Nucleus accumbens (tissue), 56 donors: Measurements from ENCODE around the gene WIPI1.
A peak's percentile ranks its signal among the peaks of the same experiment; 100 is the strongest.
"Not testable (repeated sequence)": the region's sequence is repeated elsewhere in the genome, so short reads cannot be mapped to it uniquely, and the experiment has no call there.

Experiments used
- DNase-seq, 56 donors: peaks; one replicate each; lab custom pipeline; 2025; lab: John Stamatoyannopoulos, UW

The WIPI1 gene

GRCh38 chr17:68457168-68457538 is at the start of gene WIPI1:
WIPI1 (minus strand) TSS chr17:68457496; CDS start chr17:68457421, 75 bp downstream.
- DNase-seq: peak in 18 of 56 donors; percentile 18 to 83 (median 65)

- DNase-seq: no peak
Measured at GRCh38 chr17:68505951-68506350, 48.7 kb upstream of the WIPI1 start.

- no peak for DNase-seq
Measured at GRCh38 chr17:68501074-68501473, 43.8 kb upstream of the WIPI1 start.

GRCh38 chr17:68499587-68499986 is 42.3 kb upstream of the WIPI1 start:
- no peak for DNase-seq

- DNase-seq: no peak
Measured at GRCh38 chr17:68498479-68499326, 41.4 kb upstream of the WIPI1 start.

- DNase-seq: no peak
Measured at GRCh38 chr17:68497885-68498319, 40.6 kb upstream of the WIPI1 start.

GRCh38 chr17:68495081-68495480 is 37.8 kb upstream of the WIPI1 start:
- no peak for DNase-seq

GRCh38 chr17:68492394-68493054 is 35.2 kb upstream of the WIPI1 start:
- not testable (repeated sequence) for DNase-seq

GRCh38 chr17:68491381-68492231 is 34.3 kb upstream of the WIPI1 start:
- peak in 6 of 56 donors; percentile 7 to 29 (median 12) for DNase-seq

- no peak for DNase-seq
Measured at GRCh38 chr17:68489919-68490318, 32.6 kb upstream of the WIPI1 start.

- no peak for DNase-seq
Measured at GRCh38 chr17:68484458-68484857, 27.2 kb upstream of the WIPI1 start.

- no peak for DNase-seq
Measured at GRCh38 chr17:68482576-68483041, 25.3 kb upstream of the WIPI1 start.

- no peak for DNase-seq
Measured at GRCh38 chr17:68480885-68481284, 23.6 kb upstream of the WIPI1 start.

- DNase-seq: no peak
Measured at GRCh38 chr17:68470961-68471360, 13.7 kb upstream of the WIPI1 start.

- DNase-seq: no peak
Measured at GRCh38 chr17:68468788-68469187, 11.5 kb upstream of the WIPI1 start.

- no peak for DNase-seq
Measured at GRCh38 chr17:68468334-68468733, 11.0 kb upstream of the WIPI1 start.

GRCh38 chr17:68463211-68464019 is 6.1 kb upstream of the WIPI1 start:
- no peak for DNase-seq

GRCh38 chr17:68462381-68463210 is 5.3 kb upstream of the WIPI1 start:
- peak in 38 of 56 donors; percentile 4 to 71 (median 22) for DNase-seq

GRCh38 chr17:68461589-68461988 is 4.3 kb upstream of the WIPI1 start:
- DNase-seq: no peak
